Mesenchymal stem cell (in vitro differentiated cells and primary cell): ENCODE results near the gene CYP27B1.

ENCODE experiments used
- DNase-seq: peaks from one replicate; pipeline ENCODE4 v3.0.0-alpha.2; 2013
- H2AFZ ChIP-seq: one replicate; pipeline ENCODE4 v1.6.1; 2013; ENCODE audit warnings: low read depth, mild to moderate bottlenecking, control low read depth, inconsistent platforms, low read length, moderate library complexity
- H2AK5ac ChIP-seq: 2 replicates; pipeline ENCODE4 v1.6.1; 2013; ENCODE audit warnings: low read length, moderate library complexity, mild to moderate bottlenecking, inconsistent platforms; ENCODE audit not compliant: severe bottlenecking
- H2BK120ac ChIP-seq: one replicate; pipeline ENCODE4 v1.6.1; 2013; ENCODE audit warnings: low read depth, mild to moderate bottlenecking, inconsistent platforms, low read length, moderate library complexity
- H2BK12ac ChIP-seq, 2 experiments: one replicate each; pipeline ENCODE4 v1.6.1; 2013; ENCODE audit warnings: inconsistent platforms in 2 of 2, low read length in 2 of 2, mild to moderate bottlenecking in 2 of 2, moderate library complexity in 2 of 2, control low read depth in 1 of 2
- H2BK15ac ChIP-seq: one replicate; pipeline ENCODE4 v1.6.1; 2013; ENCODE audit warnings: mild to moderate bottlenecking, low read depth, inconsistent platforms; ENCODE audit not compliant: poor library complexity, severe bottlenecking
- H2BK5ac ChIP-seq: 2 replicates; pipeline ENCODE4 v1.6.1; 2013; ENCODE audit warnings: low read depth, mild to moderate bottlenecking, low read length, control low read depth, inconsistent platforms; ENCODE audit not compliant: poor library complexity, severe bottlenecking
- H3K14ac ChIP-seq, 2 experiments: one replicate each; pipeline ENCODE4 v1.6.1; 2013; ENCODE audit warnings: inconsistent platforms in 2 of 2, low read length in 2 of 2, control low read depth in 1 of 2, mild to moderate bottlenecking in 1 of 2, moderate library complexity in 1 of 2
- H3K18ac ChIP-seq, 2 experiments: one replicate each; pipeline ENCODE4 v1.6.1; 2013; ENCODE audit warnings: inconsistent platforms in 2 of 2, low read length in 2 of 2, control low read depth in 1 of 2, low read depth in 1 of 2, mild to moderate bottlenecking in 1 of 2
- H3K23ac ChIP-seq, 2 experiments: one replicate each; pipeline ENCODE4 v1.6.1; 2013; ENCODE audit warnings: inconsistent platforms in 2 of 2, low read length in 2 of 2, mild to moderate bottlenecking in 2 of 2, moderate library complexity in 2 of 2, control low read depth in 1 of 2
- H3K27ac ChIP-seq: 2 replicates; pipeline ENCODE4 v1.5.1; 2013; ENCODE audit warnings: mild to moderate bottlenecking, moderate library complexity, low read length, control low read depth, inconsistent platforms; ENCODE audit not compliant: poor library complexity, severe bottlenecking
- H3K27me3 ChIP-seq, 2 experiments: 2 replicates each; pipeline versions ENCODE4 v1.6.1 to v1.7.0; 2013; ENCODE audit warnings: low read length in 2 of 2, mild to moderate bottlenecking in 2 of 2, moderate library complexity in 2 of 2, control low read depth in 1 of 2, inconsistent platforms in 1 of 2; ENCODE audit not compliant: control insufficient read depth in 1 of 2, insufficient read depth in 1 of 2
- H3K36me3 ChIP-seq, 2 experiments: 2 replicates each; pipeline versions ENCODE4 v1.6.1 to v1.7.0; 2013; ENCODE audit warnings: low read length in 2 of 2, control low read depth in 1 of 2, inconsistent platforms in 1 of 2, low read depth in 1 of 2, mild to moderate bottlenecking in 1 of 2; ENCODE audit not compliant: insufficient read depth in 2 of 2, control insufficient read depth in 1 of 2
- H3K4ac ChIP-seq, 2 experiments: one replicate each; pipeline ENCODE4 v1.6.1; 2013; ENCODE audit warnings: inconsistent platforms in 2 of 2, low read length in 2 of 2, mild to moderate bottlenecking in 2 of 2, moderate library complexity in 2 of 2, control low read depth in 1 of 2, low read depth in 1 of 2
- H3K4me1 ChIP-seq: 2 replicates; pipeline ENCODE4 v1.6.1; 2013; ENCODE audit warnings: low read depth, low read length, control low read depth; ENCODE audit not compliant: control insufficient read depth, insufficient read depth
- H3K4me2 ChIP-seq: 2 replicates; pipeline ENCODE4 v1.6.1; 2013; ENCODE audit warnings: low read length, mild to moderate bottlenecking, inconsistent platforms; ENCODE audit not compliant: poor library complexity, severe bottlenecking
- H3K4me3 ChIP-seq, 2 experiments: 2 replicates each; pipeline versions ENCODE4 v1.5.1 to v1.7.0; 2013; ENCODE audit warnings: low read length in 2 of 2, mild to moderate bottlenecking in 2 of 2, control low read depth in 1 of 2, low read depth in 1 of 2; ENCODE audit not compliant: insufficient read depth in 1 of 2
- H3K79me1 ChIP-seq: replicated peaks from 2 replicates; pipeline ENCODE4 v1.6.1; 2013; ENCODE audit warnings: mild to moderate bottlenecking, control low read depth, low read length, inconsistent platforms; ENCODE audit not compliant: poor library complexity, severe bottlenecking
- H3K9ac ChIP-seq: 2 replicates; pipeline ENCODE4 v1.7.0; 2013; ENCODE audit warnings: mild to moderate bottlenecking, low read length, moderate library complexity
- H3K9me3 ChIP-seq: 2 replicates; pipeline ENCODE4 v1.7.0; 2013; ENCODE audit warnings: mild to moderate bottlenecking, low read length; ENCODE audit not compliant: control insufficient read depth
- H4K8ac ChIP-seq: one replicate; pipeline ENCODE4 v1.6.1; 2013; ENCODE audit warnings: inconsistent platforms, mild to moderate bottlenecking, low read length, moderate library complexity
- H4K91ac ChIP-seq: one replicate; pipeline ENCODE4 v1.6.1; 2013; ENCODE audit warnings: mild to moderate bottlenecking, low read length, inconsistent platforms
- WGBS: methylation state at CpG from one replicate; pipeline ENCODE4 v1.1.7; 2013; ENCODE audit warnings: mixed read lengths; 5-methylcytosine and 5-hydroxymethylcytosine counted together

Gene CYP27B1

DNA sequence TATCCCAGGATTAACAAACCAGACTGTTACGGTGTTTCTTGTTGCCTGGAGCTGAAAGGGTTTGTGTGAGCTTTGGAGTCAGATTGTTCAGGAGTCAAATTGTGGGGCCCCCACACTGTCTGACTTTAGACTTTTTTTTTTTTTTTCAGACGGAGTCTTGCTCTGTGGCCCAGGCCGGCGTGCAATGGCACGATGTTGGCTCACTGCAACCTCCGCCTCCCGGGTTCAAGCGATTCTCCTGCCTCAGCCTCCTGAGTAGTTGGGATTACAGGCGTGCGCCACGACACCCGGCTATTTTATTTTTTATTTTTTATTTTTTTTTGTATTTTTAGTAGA is 16.6 kb upstream of the CYP27B1 start:
- no peak overlapping the region for H3K23ac ChIP-seq
- no peak overlapping the region for H2BK12ac ChIP-seq
- 92% methylated on average over 10 of the region's 12 CpGs for whole genome bisulfite sequencing
- no peak overlapping the region for H2BK5ac ChIP-seq
- H3K18ac ChIP-seq, result no peak overlapping the region
- peaks cover 23% of the 10 kb centered on the region for H3K79me1 ChIP-seq
- H3K4me3 ChIP-seq, result peak overlapping the region in 1 of 2 experiments; percentile 99
- H3K9me3 ChIP-seq, result no peaks in the 10 kb centered on the region
- H4K91ac ChIP-seq, result no peak overlapping the region
- peak overlapping the region; percentile 96 for H3K9ac ChIP-seq
- H3K14ac ChIP-seq, result no peak overlapping the region
- H3K4ac ChIP-seq, result no peak overlapping the region
- no peak overlapping the region for H2AFZ ChIP-seq
- H2BK120ac ChIP-seq, result no peak overlapping the region
- no peak overlapping the region for H3K27ac ChIP-seq
- DNase-seq, result no peak
- H2BK15ac ChIP-seq, result no peak overlapping the region
- H3K4me1 ChIP-seq, result no peaks in the 10 kb centered on the region
- H3K4me2 ChIP-seq, result peak overlapping the region; percentile 97
- no peaks in the 10 kb centered on the region for H3K27me3 ChIP-seq
- peaks cover 16 to 57% of the 10 kb centered on the region in 2 experiments for H3K36me3 ChIP-seq
- H2AK5ac ChIP-seq, result no peak overlapping the region
- no peak overlapping the region for H4K8ac ChIP-seq

DNA sequence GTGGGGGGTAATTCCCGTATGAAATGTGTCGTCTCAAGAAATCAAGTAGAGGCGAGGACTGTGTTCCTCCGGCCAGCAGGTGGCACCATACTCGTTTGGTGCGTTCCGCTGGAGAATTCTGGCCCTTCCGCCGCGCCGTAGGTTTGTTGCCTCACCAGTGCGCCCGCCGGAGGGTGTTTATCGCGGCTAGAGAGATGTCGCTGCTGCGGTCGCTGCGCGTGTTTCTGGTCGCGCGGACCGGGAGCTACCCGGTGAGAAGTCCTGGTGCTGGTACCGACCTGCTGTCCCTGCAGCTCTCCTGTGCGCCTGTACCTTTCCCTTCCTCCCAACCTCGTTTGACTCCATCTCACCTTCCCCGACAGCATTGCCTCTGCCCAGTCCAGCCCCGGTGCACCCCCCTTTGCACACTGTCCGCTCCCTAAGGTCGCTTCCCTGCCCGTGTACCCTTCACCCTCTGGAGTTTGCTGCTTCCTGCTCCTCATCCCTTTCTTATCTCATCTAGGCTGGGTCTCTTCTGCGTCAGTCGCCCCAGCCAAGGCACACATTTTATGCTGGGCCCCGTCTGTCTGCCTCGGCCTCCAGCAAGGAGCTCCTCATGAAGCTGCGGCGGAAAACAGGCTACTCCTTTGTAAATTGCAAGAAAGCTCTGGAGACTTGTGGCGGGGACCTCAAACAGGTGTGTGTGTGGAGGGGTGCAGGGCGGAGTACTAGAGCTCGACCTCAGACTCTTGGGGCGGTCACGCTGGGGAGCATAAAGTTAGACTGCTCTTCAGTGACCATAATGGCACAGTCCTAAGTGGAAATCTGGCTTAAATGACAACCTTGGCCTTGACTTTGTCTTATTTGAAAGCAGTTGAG is 16.0 kb upstream of the CYP27B1 start, which contains the start of gene TSFM:
TSS of gene TSFM (plus strand) at position 180 of the 858 bp plus-strand sequence. CDS start at position 195, 15 bp downstream.
- peak within 1 kb of the TSS; percentile 32 to 79 for H3K4ac ChIP-seq
- H3K79me1 ChIP-seq, result peaks cover 23% of the 10 kb centered on the region

DNA sequence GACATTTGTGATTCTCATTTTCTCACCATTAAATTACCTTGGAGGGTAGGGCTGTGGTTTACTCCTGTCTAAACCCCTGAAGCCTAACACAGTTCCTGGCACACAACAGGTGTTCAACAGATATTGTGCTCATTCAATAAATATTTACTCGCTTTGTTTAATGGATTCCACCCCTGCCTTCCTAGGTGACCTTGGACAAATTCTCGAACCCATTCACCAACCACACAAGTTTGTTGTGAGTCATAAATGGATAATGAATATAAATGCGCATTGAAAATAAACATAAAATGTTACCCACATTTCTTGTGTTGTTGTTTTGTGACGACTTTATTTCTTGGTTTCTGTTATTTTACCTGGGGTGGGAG is 15.3 kb upstream of the CYP27B1 start:
- no peak overlapping the region for H2BK5ac ChIP-seq
- 0% methylated on average over 2 of the region's 4 CpGs for WGBS

More for the DNA sequence above, 16.0 kb upstream of the CYP27B1 start, which contains the start of gene TSFM:
- H2BK12ac ChIP-seq, result no peak within 1 kb of the TSS
- H3K36me3 ChIP-seq, result peaks cover 12 to 51% of the 10 kb centered on the region in 2 experiments
- H3K4me2 ChIP-seq, result peak within 1 kb of the TSS; percentile 97
- H3K4me1 ChIP-seq, result no peaks in the 10 kb centered on the region
- peak within 1 kb of the TSS; percentile 96 for H4K8ac ChIP-seq
- H3K14ac ChIP-seq, result no peak within 1 kb of the TSS
- H3K18ac ChIP-seq, result peak within 1 kb of the TSS in 1 of 2 experiments; percentile 44
- H3K9ac ChIP-seq, result peak within 1 kb of the TSS; percentile 96
- peak within 1 kb of the TSS; percentile 59 for H2AFZ ChIP-seq
- peak within 1 kb of the TSS; percentile 81 to 99 for H3K4me3 ChIP-seq
- H3K9me3 ChIP-seq, result no peaks in the 10 kb centered on the region
- H3K27ac ChIP-seq, result no peak within 1 kb of the TSS
- no peak within 1 kb of the TSS for H2AK5ac ChIP-seq
- no peak within 1 kb of the TSS for H2BK5ac ChIP-seq
- peak within 1 kb of the TSS; percentile 36 for H2BK15ac ChIP-seq
- H3K27me3 ChIP-seq, result no peaks in the 10 kb centered on the region
- H4K91ac ChIP-seq, result peak within 1 kb of the TSS; percentile 66
- DNase-seq, result peak; percentile 96
- no peak within 1 kb of the TSS for H3K23ac ChIP-seq
- 4% methylated on average over 45 of the region's 45 CpGs for WGBS
- no peak within 1 kb of the TSS for H2BK120ac ChIP-seq

DNA sequence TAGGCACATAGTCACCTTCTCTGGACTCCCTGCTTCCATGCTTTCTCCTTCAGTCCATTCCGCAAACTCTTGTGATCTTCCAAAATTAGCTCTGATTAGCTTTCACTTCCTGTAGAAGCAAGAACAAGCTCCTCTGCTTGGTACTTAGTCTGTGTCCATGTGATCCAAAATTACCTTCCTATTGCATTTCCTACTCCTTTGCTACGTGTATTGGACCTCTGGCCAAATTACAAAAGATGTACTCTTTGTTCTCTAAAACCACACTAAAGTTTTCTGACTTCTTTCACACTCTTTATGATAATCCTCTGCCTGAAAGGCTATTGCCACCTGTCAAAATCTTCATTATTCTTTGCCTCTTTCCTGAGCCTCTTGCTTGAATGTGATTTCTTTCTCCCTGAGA is 14.9 kb upstream of the CYP27B1 start:
- peaks cover 10 to 49% of the 10 kb centered on the region in 2 experiments for H3K36me3 ChIP-seq
- no peak overlapping the region for H2BK15ac ChIP-seq
- WGBS, result 64% methylated on average over 2 of the region's 2 CpGs
- no peak overlapping the region for H2BK120ac ChIP-seq
- no peak overlapping the region for H2AFZ ChIP-seq
- H3K9me3 ChIP-seq, result no peaks in the 10 kb centered on the region
- no peak overlapping the region for H3K4me3 ChIP-seq
- peaks cover 23% of the 10 kb centered on the region for H3K79me1 ChIP-seq
- H3K18ac ChIP-seq, result no peak overlapping the region
- no peak overlapping the region for H3K23ac ChIP-seq
- no peak overlapping the region for H4K8ac ChIP-seq
- no peak overlapping the region for H3K14ac ChIP-seq
- no peak overlapping the region for H3K9ac ChIP-seq
- H3K27me3 ChIP-seq, result no peaks in the 10 kb centered on the region
- no peak overlapping the region for H3K4me2 ChIP-seq
- DNase-seq, result no peak
- H4K91ac ChIP-seq, result no peak overlapping the region
- H2BK12ac ChIP-seq, result no peak overlapping the region
- no peak overlapping the region for H3K4ac ChIP-seq
- H2AK5ac ChIP-seq, result no peak overlapping the region
- no peak overlapping the region for H2BK5ac ChIP-seq
- H3K27ac ChIP-seq, result no peak overlapping the region
- H3K4me1 ChIP-seq, result no peaks in the 10 kb centered on the region

More for the DNA sequence above, 15.3 kb upstream of the CYP27B1 start:
- H2BK15ac ChIP-seq, result no peak overlapping the region
- H3K23ac ChIP-seq, result no peak overlapping the region
- no peak overlapping the region for H3K4ac ChIP-seq
- H2AK5ac ChIP-seq, result no peak overlapping the region
- H3K9ac ChIP-seq, result peak overlapping the region; percentile 96
- peaks cover 10 to 49% of the 10 kb centered on the region in 2 experiments for H3K36me3 ChIP-seq
- no peak overlapping the region for H3K18ac ChIP-seq
- H2AFZ ChIP-seq, result no peak overlapping the region
- H3K4me3 ChIP-seq, result peak overlapping the region in 1 of 2 experiments; percentile 99
- no peak overlapping the region for H2BK120ac ChIP-seq
- H4K91ac ChIP-seq, result no peak overlapping the region
- no peak overlapping the region for H3K27ac ChIP-seq
- H3K27me3 ChIP-seq, result no peaks in the 10 kb centered on the region
- H4K8ac ChIP-seq, result no peak overlapping the region
- no peak for DNase-seq
- no peaks in the 10 kb centered on the region for H3K4me1 ChIP-seq
- H2BK12ac ChIP-seq, result no peak overlapping the region
- no peaks in the 10 kb centered on the region for H3K9me3 ChIP-seq
- H3K14ac ChIP-seq, result no peak overlapping the region
- no peak overlapping the region for H3K4me2 ChIP-seq
- peaks cover 23% of the 10 kb centered on the region for H3K79me1 ChIP-seq
